Mesodermal cell (in vitro differentiated cells): Measurements from ENCODE around the gene CYTH1.

Experiments
- H3K27ac ChIP-seq: 2 replicates; pipeline ENCODE4 v1.7.0; 2013; ENCODE audit warnings: mild to moderate bottlenecking, low read depth, low read length, moderate library complexity; ENCODE audit not compliant: severe bottlenecking
- H3K36me3 ChIP-seq: 2 replicates; pipeline ENCODE4 v1.7.1; 2013; ENCODE audit warnings: mild to moderate bottlenecking, low read length, moderate library complexity; ENCODE audit not compliant: control insufficient read depth, insufficient read depth
- H3K4me1 ChIP-seq: one replicate; pipeline ENCODE4 v1.7.1; 2013; ENCODE audit warnings: mild to moderate bottlenecking, low read length; ENCODE audit not compliant: insufficient read depth, control insufficient read depth, poor library complexity, severe bottlenecking
- H3K4me3 ChIP-seq: 2 replicates; pipeline ENCODE4 v1.7.0; 2013; ENCODE audit warnings: low read length, control low read depth, mild to moderate bottlenecking; ENCODE audit not compliant: insufficient read depth, poor library complexity, severe bottlenecking; ENCODE audit errors: extremely low read depth
- H3K9me3 ChIP-seq: 2 replicates; pipeline ENCODE4 v1.7.1; 2013; ENCODE audit warnings: mild to moderate bottlenecking, low read length, moderate library complexity; ENCODE audit not compliant: control insufficient read depth
- WGBS, 2 experiments: methylation state at CpG; one replicate each; pipeline ENCODE4 v1.1.5; 2013; ENCODE audit warnings: missing lambda C conversion rate in 2 of 2; ENCODE audit not compliant: insufficient coverage in 2 of 2; 5-methylcytosine and 5-hydroxymethylcytosine counted together

CYTH1 gene

GRCh38 chr17:78670850-78671725, 111.0 kb downstream of the CYTH1 start:
- WGBS, 2 experiments, result 87 to 91% methylated on average over 18 to 19 of the region's 20 CpGs
- Histone ChIP-seq H3K9me3 (no peaks in the 10 kb centered on the region), H3K4me1 (peaks cover 8% of the 10 kb centered on the region), H3K27ac (no peak overlapping the region), H3K4me3 (no peak overlapping the region), H3K36me3 (peaks cover 22% of the 10 kb centered on the region)

GRCh38 chr17:78669975-78670518, 112.0 kb downstream of the CYTH1 start:
- H3K4me1 ChIP-seq, result peaks cover 13% of the 10 kb centered on the region
- 96 to 97% methylated on average over 22 of the region's 23 CpGs for WGBS, 2 experiments
- H3K4me3 ChIP-seq, result no peak overlapping the region
- H3K36me3 ChIP-seq, result peaks cover 15% of the 10 kb centered on the region
- no peaks in the 10 kb centered on the region for H3K9me3 ChIP-seq
- H3K27ac ChIP-seq, result no peak overlapping the region

- WGBS, 2 experiments, result 93 to 96% methylated on average over 20 to 22 of the region's 22 CpGs
- no peak overlapping the region for H3K27ac ChIP-seq
- H3K4me3 ChIP-seq, result no peak overlapping the region
- no peaks in the 10 kb centered on the region for H3K9me3 ChIP-seq
- H3K36me3 ChIP-seq, result peaks cover 12% of the 10 kb centered on the region
- peaks cover 13% of the 10 kb centered on the region for H3K4me1 ChIP-seq
Measured at GRCh38 chr17:78669256-78669974, 112.7 kb downstream of the CYTH1 start.

- Histone ChIP-seq H3K9me3 (no peaks in the 10 kb centered on the region), H3K36me3 (peaks cover 7% of the 10 kb centered on the region), H3K27ac (no peak overlapping the region), H3K4me3 (no peak overlapping the region), H3K4me1 (peaks cover 13% of the 10 kb centered on the region)
- WGBS, 2 experiments, result 99 to 100% methylated on average over 4 of the region's 4 CpGs
Measured at GRCh38 chr17:78668847-78669246, 113.2 kb downstream of the CYTH1 start.

GRCh38 chr17:78667741-78668640, 114.1 kb downstream of the CYTH1 start:
- Histone ChIP-seq H3K36me3 (peaks cover 5% of the 10 kb centered on the region), H3K4me3 (no peak overlapping the region), H3K9me3 (no peaks in the 10 kb centered on the region), H3K4me1 (peaks cover 13% of the 10 kb centered on the region), H3K27ac (no peak overlapping the region)
- WGBS, 2 experiments, result 95% methylated on average over 29 to 30 of the region's 30 CpGs

- no peak overlapping the region for H3K4me3 ChIP-seq
- H3K9me3 ChIP-seq, result no peaks in the 10 kb centered on the region
- WGBS, 2 experiments, result 84 to 85% methylated on average over 6 to 8 of the region's 10 CpGs
- peaks cover 13% of the 10 kb centered on the region for H3K4me1 ChIP-seq
- no peak overlapping the region for H3K27ac ChIP-seq
- peaks cover under 1% of the 10 kb centered on the region for H3K36me3 ChIP-seq
Measured at GRCh38 chr17:78667091-78667490, 115.0 kb downstream of the CYTH1 start.

- Histone ChIP-seq H3K36me3 (no peaks in the 10 kb centered on the region), H3K9me3 (no peaks in the 10 kb centered on the region), H3K27ac (peak overlapping the region; percentile 52), H3K4me3 (no peak overlapping the region), H3K4me1 (peaks cover 13% of the 10 kb centered on the region)
- WGBS, 2 experiments, result 81 to 91% methylated on average over 17 of the region's 19 CpGs
Measured at GRCh38 chr17:78665952-78666920, 115.8 kb downstream of the CYTH1 start.

GRCh38 chr17:78665387-78665951, 116.6 kb downstream of the CYTH1 start:
- H3K36me3 ChIP-seq, result no peaks in the 10 kb centered on the region
- no peaks in the 10 kb centered on the region for H3K9me3 ChIP-seq
- H3K4me1 ChIP-seq, result peaks cover 13% of the 10 kb centered on the region
- 77 to 85% methylated on average over 9 to 10 of the region's 15 CpGs for WGBS, 2 experiments
- H3K27ac ChIP-seq, result peak overlapping the region; percentile 52
- H3K4me3 ChIP-seq, result no peak overlapping the region
